H7 (cell line): Measurements from ENCODE around the gene CIAO3. TPM values are rescaled to one million over a fixed set of nuclear protein-coding genes. Genes with fewer than 3 reads are reported as not detected.

Experiments used
- DNase-seq: peaks from one replicate; pipeline ENCODE4 v3.0.0; 2012
- H3K27me3 ChIP-seq: 2 replicates; pipeline ENCODE4 v1.6.0; 2011; ENCODE audit warnings: mild to moderate bottlenecking, low read length; ENCODE audit not compliant: control insufficient read depth, insufficient read depth
- H3K36me3 ChIP-seq: replicated peaks from 2 replicates; pipeline ENCODE4 v1.5.1; 2011; ENCODE audit warnings: low read length; ENCODE audit not compliant: control insufficient read depth, insufficient read depth
- H3K4me3 ChIP-seq: 2 replicates; pipeline ENCODE4 v1.5.1; 2011; ENCODE audit warnings: low read depth, mild to moderate bottlenecking, control low read depth, low read length, moderate library complexity; ENCODE audit not compliant: insufficient read depth
- total RNA-seq: library from RNA; depleted of rRNA; stranded (reverse); fragments of >200 nt; shearing (Covaris generic); gene quantifications from 2 replicates; pipeline ENCODE4 v1.2.3, GENCODE V29; 2014

Gene CIAO3
- total RNA-seq, 1 experiment from 2014 or later = 46.1 TPM

- Histone ChIP-seq H3K36me3 (peaks cover 9% of the 10 kb centered on the region), H3K27me3 (peaks cover 5% of the 10 kb centered on the region)
- DNase-seq = no peak
These were observed 54.1 kb downstream of the CIAO3 start for GRCh38 chr16:686459-687260.

GRCh38 chr16:685967-686366 is 54.8 kb downstream of the CIAO3 start:
- no peak overlapping the region for H3K4me3 ChIP-seq
- DNase-seq = peak; percentile 84
- H3K27me3 ChIP-seq = peaks cover 2% of the 10 kb centered on the region
- peaks cover 11% of the 10 kb centered on the region for H3K36me3 ChIP-seq

More at GRCh38 chr16:686459-687260, 54.1 kb downstream of the CIAO3 start:
- no peak overlapping the region for H3K4me3 ChIP-seq

DNA sequence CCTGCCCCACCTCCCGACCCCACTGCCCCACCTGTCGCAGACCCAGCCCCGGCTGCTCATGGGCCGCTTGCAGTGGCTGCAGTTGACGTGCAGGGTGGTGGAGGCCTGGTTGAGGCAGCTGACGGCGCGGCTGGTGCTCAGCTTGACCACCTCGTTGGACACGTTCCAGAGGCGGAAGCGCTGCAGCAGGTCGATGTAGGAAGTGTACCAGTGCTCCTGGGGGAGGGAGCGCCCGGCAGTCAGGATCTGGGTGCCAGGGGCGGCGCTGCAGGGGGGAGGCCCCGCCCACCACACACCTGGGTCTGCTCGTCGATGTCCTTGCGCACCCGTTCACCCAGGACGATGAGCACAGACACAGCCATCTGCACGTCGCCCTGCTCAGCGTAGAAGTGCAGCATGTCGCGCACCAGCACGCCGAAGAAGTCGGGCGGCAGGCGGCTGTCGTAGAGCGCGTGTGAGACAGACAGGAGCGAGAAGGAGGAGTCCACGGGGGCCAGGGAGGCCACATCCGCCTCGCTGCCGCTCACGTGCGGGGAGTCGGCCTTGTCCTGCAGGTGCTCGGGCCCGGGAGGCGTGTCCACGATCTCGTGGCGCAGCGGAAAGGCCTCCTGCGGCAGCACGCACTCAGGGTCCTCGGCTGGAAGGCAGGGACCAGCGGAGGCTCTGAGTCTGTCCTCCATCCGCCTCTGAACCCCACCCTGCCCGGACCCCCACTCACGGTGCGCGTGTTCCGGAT is 55.7 kb downstream of the CIAO3 start:
- Histone ChIP-seq H3K27me3 (no peaks in the 10 kb centered on the region), H3K36me3 (peaks cover 11% of the 10 kb centered on the region), H3K4me3 (no peak overlapping the region)
- DNase-seq = no peak

- peak within 1 kb of the TSS; percentile 87 for H3K4me3 ChIP-seq
- peaks cover 11% of the 10 kb centered on the region for H3K36me3 ChIP-seq
- H3K27me3 ChIP-seq = no peaks in the 10 kb centered on the region
- DNase-seq = peak; percentile 99
These were observed 56.6 kb downstream of the CIAO3 start, which contains the start of gene JMJD8 for GRCh38 chr16:684071-684794. Gene JMJD8 (minus strand): TSS chr16:684334. CDS start chr16:684319, 15 bp downstream.

DNA sequence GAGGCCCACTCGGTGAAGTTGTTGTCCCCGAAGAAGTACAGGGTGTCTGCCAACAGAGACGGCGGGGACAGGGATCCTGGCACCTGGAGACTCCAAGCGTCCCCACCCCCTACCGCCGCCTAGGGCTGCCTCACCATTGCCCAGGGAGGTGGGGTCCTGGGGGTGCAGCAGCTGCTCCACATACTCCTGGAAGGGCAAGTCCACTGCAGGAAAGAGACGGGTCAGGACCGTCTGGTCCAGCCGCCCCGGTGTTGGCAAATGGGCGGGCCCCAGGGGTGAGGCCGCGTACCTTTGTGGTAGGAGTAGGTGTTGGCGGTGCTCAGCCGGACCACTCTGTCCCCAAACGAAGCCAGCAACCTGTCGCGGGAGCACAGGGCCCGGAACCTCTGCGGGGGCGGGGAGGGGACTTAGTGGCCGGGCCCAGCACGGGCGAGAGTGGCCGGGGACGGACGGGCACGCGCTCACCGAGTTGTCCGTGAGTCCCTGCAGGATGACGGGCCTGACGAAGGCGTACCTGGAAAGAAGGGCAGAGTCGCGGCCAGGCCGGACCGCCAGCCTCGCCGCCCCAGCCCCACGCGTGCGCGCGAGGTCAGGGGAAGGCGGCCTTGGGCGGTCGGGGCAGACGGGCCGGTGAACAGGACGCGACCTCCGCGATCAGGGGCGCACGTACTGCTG is 57.3 kb downstream of the CIAO3 start:
- peak; percentile 77 for DNase-seq
- peaks cover 11% of the 10 kb centered on the region for H3K36me3 ChIP-seq
- peak overlapping the region; percentile 87 for H3K4me3 ChIP-seq
- no peaks in the 10 kb centered on the region for H3K27me3 ChIP-seq

DNA sequence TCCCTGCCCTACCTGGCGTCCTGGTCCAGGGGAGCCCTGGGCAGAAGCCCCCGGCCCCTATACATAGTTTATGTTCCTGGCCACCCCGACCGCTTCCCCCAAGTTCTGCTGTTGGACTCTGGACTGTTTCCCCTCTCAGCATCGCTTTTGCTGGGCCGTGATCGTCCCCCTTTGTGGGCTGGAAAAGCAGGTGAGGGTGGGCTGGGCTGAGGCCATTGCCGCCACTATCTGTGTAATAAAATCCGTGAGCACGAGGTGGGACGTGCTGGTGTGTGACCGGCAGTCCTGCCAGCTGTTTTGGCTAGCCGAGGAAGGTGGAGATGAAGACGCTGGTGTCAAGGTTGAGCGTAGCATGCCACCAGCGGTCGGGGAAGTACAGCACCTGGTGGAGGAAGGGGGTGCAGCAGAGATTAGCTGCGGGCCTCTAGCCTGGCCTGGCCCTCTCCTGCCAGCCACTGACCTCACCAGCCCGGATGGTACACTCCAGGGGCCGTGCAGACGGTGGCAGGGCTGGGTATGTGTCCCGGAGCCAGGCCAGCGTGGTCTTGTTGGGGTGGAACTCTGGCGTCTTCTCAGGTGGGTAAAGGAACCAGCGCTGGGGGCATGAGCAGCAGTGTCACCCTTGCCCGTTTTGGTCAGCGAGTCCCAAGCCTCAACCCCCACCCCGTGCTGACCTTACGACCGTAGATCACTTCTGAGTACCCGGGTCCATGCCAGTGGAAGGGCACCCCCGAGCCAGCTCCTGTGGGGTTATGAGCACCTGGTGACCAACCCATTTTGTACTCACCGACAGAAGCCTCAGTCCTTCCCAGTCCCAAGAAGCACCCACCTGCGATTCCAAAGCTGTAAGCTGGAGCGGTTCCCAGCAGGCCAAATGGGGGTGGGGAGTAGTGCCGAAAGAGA is 58.1 kb downstream of the CIAO3 start:
- H3K4me3 ChIP-seq = peak overlapping the region; percentile 87
- H3K36me3 ChIP-seq = peaks cover 11% of the 10 kb centered on the region
- peak; percentile 57 for DNase-seq
- no peaks in the 10 kb centered on the region for H3K27me3 ChIP-seq

GRCh38 chr16:681746-682427 is 58.9 kb downstream of the CIAO3 start:
- H3K36me3 ChIP-seq = peaks cover 11% of the 10 kb centered on the region
- no peak for DNase-seq
- H3K4me3 ChIP-seq = no peak overlapping the region
- H3K27me3 ChIP-seq = no peaks in the 10 kb centered on the region

DNA sequence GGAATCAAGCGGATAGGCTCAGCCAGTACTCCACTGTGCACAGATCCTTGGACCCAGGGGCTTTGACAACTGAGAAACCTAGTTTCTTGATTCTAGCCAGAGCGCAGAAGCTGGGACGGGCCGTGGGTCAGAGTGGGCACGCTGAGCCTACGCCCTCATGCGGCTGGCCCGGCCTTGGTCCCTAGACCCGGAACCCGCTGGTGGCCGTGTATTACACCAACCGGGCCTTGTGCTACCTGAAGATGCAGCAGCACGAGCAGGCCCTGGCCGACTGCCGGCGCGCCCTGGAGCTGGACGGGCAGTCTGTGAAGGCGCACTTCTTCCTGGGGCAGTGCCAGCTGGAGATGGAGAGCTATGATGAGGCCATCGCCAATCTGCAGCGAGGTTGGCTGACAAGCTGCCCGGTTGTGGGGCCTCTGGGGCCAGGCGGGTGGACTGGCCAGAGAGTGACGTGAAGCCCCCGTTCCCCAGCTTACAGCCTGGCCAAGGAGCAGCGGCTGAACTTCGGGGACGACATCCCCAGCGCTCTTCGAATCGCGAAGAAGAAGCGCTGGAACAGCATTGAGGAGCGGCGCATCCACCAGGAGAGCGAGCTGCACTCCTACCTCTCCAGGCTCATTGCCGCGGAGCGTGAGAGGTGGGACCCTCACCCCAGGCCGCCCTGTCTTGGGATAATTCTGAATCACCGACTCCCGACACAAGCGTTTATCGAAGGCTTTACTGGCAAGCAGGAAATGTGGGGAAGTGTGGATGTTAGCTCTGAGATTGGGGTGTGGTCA is 59.6 kb downstream of the CIAO3 start:
- Histone ChIP-seq H3K36me3 (peaks cover 11% of the 10 kb centered on the region), H3K27me3 (no peaks in the 10 kb centered on the region), H3K4me3 (peak overlapping the region; percentile 90)
- DNase-seq = peak; percentile 73

- no peaks in the 10 kb centered on the region for H3K27me3 ChIP-seq
- peaks cover 11% of the 10 kb centered on the region for H3K36me3 ChIP-seq
- peak; percentile 73 for DNase-seq
- peak overlapping the region; percentile 90 for H3K4me3 ChIP-seq
These were observed 60.2 kb downstream of the CIAO3 start for GRCh38 chr16:680625-680945.

DNA sequence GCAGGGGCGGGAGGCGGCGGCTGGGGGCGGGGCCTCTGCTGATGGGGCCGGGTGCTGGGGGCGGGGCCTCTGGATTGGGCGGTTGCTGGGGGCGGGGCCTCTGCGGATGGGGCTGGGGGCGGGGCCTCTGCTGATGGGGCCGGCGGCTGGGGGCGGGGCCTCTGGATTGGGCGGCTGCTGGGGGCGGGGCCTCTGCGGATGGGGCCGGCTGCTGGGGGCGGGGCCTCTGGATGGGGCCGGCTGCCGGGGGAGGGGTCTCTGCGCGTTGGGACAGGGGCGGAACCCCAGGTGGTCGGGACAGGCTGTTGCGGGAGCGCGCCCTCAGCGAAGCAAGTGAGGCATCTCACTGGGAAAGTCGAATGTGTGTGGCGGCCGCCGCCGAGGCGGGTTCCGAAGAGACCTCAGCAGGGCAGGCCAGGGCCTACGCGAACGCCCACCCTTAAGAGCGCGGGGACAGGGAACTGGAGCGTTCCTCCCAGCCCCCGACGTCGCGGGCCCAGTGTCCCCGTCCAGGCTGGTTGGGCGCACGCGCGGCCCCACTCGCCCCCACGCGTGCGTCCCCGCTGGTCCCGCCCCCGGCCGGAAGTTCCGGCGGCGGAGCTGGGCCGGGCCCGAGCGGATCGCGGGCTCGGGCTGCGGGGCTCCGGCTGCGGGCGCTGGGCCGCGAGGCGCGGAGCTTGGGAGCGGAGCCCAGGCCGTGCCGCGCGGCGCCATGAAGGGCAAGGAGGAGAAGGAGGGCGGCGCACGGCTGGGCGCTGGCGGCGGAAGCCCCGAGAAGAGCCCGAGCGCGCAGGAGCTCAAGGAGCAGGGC is 60.8 kb downstream of the CIAO3 start, which contains the start of gene STUB1:
TSS of gene STUB1 (plus strand) at position 597 of the 811 bp plus-strand sequence. CDS start at position 713, 116 bp downstream.
- Histone ChIP-seq H3K36me3 (peaks cover 11% of the 10 kb centered on the region), H3K27me3 (no peaks in the 10 kb centered on the region), H3K4me3 (peak within 1 kb of the TSS; percentile 90)
- DNase-seq = peak; percentile 99
